HG03060 (cell line): ENCODE measurements around the gene NR1D1.
"Not testable (repeated sequence)": the region's sequence is repeated elsewhere in the genome, so short reads cannot be mapped to it uniquely, and the experiment has no call there.

Source experiments
- ATAC-seq: cut with Tn5 transposase; IDR thresholded peaks from one replicate; pipeline ENCODE4 v1.9.1; 2021; ENCODE audit warnings: low read depth, moderate number of reproducible peaks; ENCODE audit not compliant: unreplicated experiment

Gene NR1D1

GRCh38 chr17:40100419-40100668 lies at the start of gene NR1D1:
Gene NR1D1, minus strand, starts transcription at chr17:40100589. Its CDS starts 495 bp downstream, at chr17:40100094.
- ATAC-seq: no peak

GRCh38 chr17:40148527-40148926 lies 48.1 kb upstream of the NR1D1 start:
- ATAC-seq: no peak

GRCh38 chr17:40145476-40145875 lies 45.1 kb upstream of the NR1D1 start:
- no peak for ATAC-seq

- ATAC-seq: not testable (repeated sequence)
These were observed 42.8 kb upstream of the NR1D1 start for GRCh38 chr17:40143166-40143565.

GRCh38 chr17:40139566-40140058 lies 39.2 kb upstream of the NR1D1 start:
- ATAC-seq: peak; percentile 3

GRCh38 chr17:40135817-40136216 lies 35.4 kb upstream of the NR1D1 start:
- ATAC-seq: no peak

- no peak for ATAC-seq
These were observed 33.8 kb upstream of the NR1D1 start for GRCh38 chr17:40134184-40134583.

GRCh38 chr17:40130352-40131042 lies 30.1 kb upstream of the NR1D1 start:
- ATAC-seq: no peak

- no peak for ATAC-seq
These were observed 29.1 kb upstream of the NR1D1 start for GRCh38 chr17:40129498-40129897.

GRCh38 chr17:40124279-40125141 lies 24.1 kb upstream of the NR1D1 start:
- ATAC-seq: no peak

GRCh38 chr17:40123811-40124114 lies 23.4 kb upstream of the NR1D1 start:
- ATAC-seq: no peak

GRCh38 chr17:40122999-40123810 lies 22.8 kb upstream of the NR1D1 start:
- no peak for ATAC-seq

GRCh38 chr17:40122136-40122998 lies 22.0 kb upstream of the NR1D1 start:
- no peak for ATAC-seq

GRCh38 chr17:40121181-40122135 lies 21.1 kb upstream of the NR1D1 start, which contains the start of gene MSL1:
Gene MSL1, plus strand, starts transcription at chr17:40121971. Its CDS starts 642 bp downstream, at chr17:40122613.
- no peak for ATAC-seq

- ATAC-seq: no peak
These were observed 14.7 kb upstream of the NR1D1 start for GRCh38 chr17:40115101-40115436.

- ATAC-seq: no peak
These were observed 13.5 kb upstream of the NR1D1 start for GRCh38 chr17:40113907-40114245.

GRCh38 chr17:40113110-40113906 lies 12.9 kb upstream of the NR1D1 start:
- peak; percentile 79 for ATAC-seq

GRCh38 chr17:40112718-40113109 lies 12.3 kb upstream of the NR1D1 start:
- ATAC-seq: no peak
